Right lobe of liver (tissue), 6 donors: ENCODE data around the gene CARMIL1. TPM values are rescaled to one million over a fixed set of nuclear protein-coding genes. Genes with fewer than 3 reads are reported as not detected.
A peak's percentile ranks its signal among the peaks of the same experiment; 100 is the strongest.

Experiments
- ATAC-seq, 4 donors: fragments of 200-7000 bp; cut with Tn5 transposase; one replicate each; pipeline ENCODE4 v1.9.1; 2020; ENCODE audit warnings: mild to moderate bottlenecking in 4 of 4, moderate library complexity in 4 of 4
- DNase-seq, 3 donors: peaks; one replicate each; pipeline ENCODE4 v3.0.0-alpha.2; 2020
- H3K27ac ChIP-seq, 3 donors: fragments of 200-600 bp; one replicate each; pipeline ENCODE4 v1.8.0; 2022
- H3K27me3 ChIP-seq, 2 donors: fragments of 200-600 bp; one replicate each; pipeline ENCODE4 v1.8.0; 2022
- H3K36me3 ChIP-seq, 4 donors: fragments of 200-600 bp; sonication (generic) in 1 of 4; one replicate each; pipeline versions ENCODE4 v1.5.1 to v1.8.0; 2017 to 2022; ENCODE audit warnings: control low read depth in 1 of 4
- H3K4me1 ChIP-seq, 4 donors: fragments of 200-600 bp; sonication (generic) in 1 of 4; one replicate each; pipeline versions ENCODE4 v1.5.1 to v1.8.0; 2017 to 2022; ENCODE audit warnings: control low read depth in 1 of 4
- H3K4me3 ChIP-seq, 3 donors: fragments of 200-600 bp; one replicate each; pipeline ENCODE4 v1.8.0; 2022
- H3K9me3 ChIP-seq, 4 donors: fragments of 200-600 bp; sonication (generic) in 1 of 4; one replicate each; pipeline versions ENCODE4 v1.5.1 to v1.8.0; 2017 to 2022; ENCODE audit warnings: control low read depth in 1 of 4
- CTCF ChIP-seq, 4 donors: fragments of 200-600 bp in 3 of 4; fragments of 450-650 bp in 1 of 4; IDR thresholded peaks; one replicate each; pipeline versions ENCODE4 v1.5.1 to v1.8.0; 2016 to 2022; ENCODE audit warnings: antibody characterized with exemption in 4 of 4, mild to moderate bottlenecking in 2 of 4
- POLR2A ChIP-seq: fragments of 450-650 bp; IDR thresholded peaks from one replicate; pipeline ENCODE4 v1.6.1; 2017; ENCODE audit warnings: antibody characterized with exemption, mild to moderate bottlenecking
- WGBS: methylation state at CpG from one replicate; pipeline ENCODE4 v1.1.6; 2018; ENCODE audit warnings: low coverage, low lambda C conversion rate; ENCODE audit not compliant: insufficient coverage; ENCODE audit errors: missing lambda C conversion rate; 5-methylcytosine and 5-hydroxymethylcytosine counted together
- intact Hi-C, 2 donors: fragments of 100-400 bp; cut with DNase I; formaldehyde crosslinking; loops; one replicate each; pipeline versions ENCODE4 v1.11.2 to v1.14.1; 2022
- total RNA-seq, 6 experiments: library from RNA; depleted of rRNA in 2 of 6; stranded (reverse); fragments of >200 nt in 2 of 6; fragmentation: NEBNext Ultra II Directional in 3 of 6; extraction: Animal tissue kit (Norgen Biotek cat#: 25700) in 3 of 6; gene quantifications; one replicate each; pipeline versions ENCODE4 v1.1.0 to v1.2.4, GENCODE V29; 2016 to 2023
- donor health status: DM: no; HTN: yes; CAD: no.
- donor health status: DM: no; HTN: no; CAD: no.
- donor health status: DM: no; HTN: no; CAD: no.
- donor health status: DM: no; HTN: yes; CAD: no.
- donor health status: DM: no; HTN: yes; CAD: no.

Gene CARMIL1
- total RNA-seq, 6 experiments from 2014 or later = 3.3 to 8.6 (median 4.6) TPM

GRCh38 chr6:25601800-25602673 lies 322.9 kb downstream of the CARMIL1 start:
- no peaks in the 10 kb centered on the region for H3K4me1 ChIP-seq
- peak; percentile 59 to 73 (median 69) for ATAC-seq
- no peak overlapping the region for H3K27ac ChIP-seq
- H3K9me3 ChIP-seq = no peaks in the 10 kb centered on the region
- WGBS = 18% methylated on average over 4 of the region's 4 CpGs
- DNase-seq = no peak
- TF ChIP-seq POLR2A (no peak), CTCF (IDR thresholded peaks at IDR 0.05) (peak; percentile 57 to 69 (median 66))
- no peak overlapping the region for H3K4me3 ChIP-seq
- H3K27me3 ChIP-seq = no peaks in the 10 kb centered on the region
- intact Hi-C loops = no loop called here
- H3K36me3 ChIP-seq = no peaks in the 10 kb centered on the region

- no peak for ATAC-seq
- H3K27me3 ChIP-seq = no peaks in the 10 kb centered on the region
- intact Hi-C loops = no loop called here
- no peaks in the 10 kb centered on the region for H3K9me3 ChIP-seq
- no peak overlapping the region for H3K4me3 ChIP-seq
- WGBS = 100% methylated on average over 1 of the region's 1 CpG
- TF ChIP-seq POLR2A (no peak), CTCF (IDR thresholded peaks at IDR 0.05) (peak in 1 of 4 donors; percentile 1)
- no peak overlapping the region for H3K27ac ChIP-seq
- H3K36me3 ChIP-seq = no peaks in the 10 kb centered on the region
- H3K4me1 ChIP-seq = no peaks in the 10 kb centered on the region
- no peak for DNase-seq
Observed at GRCh38 chr6:25602674-25602982, 323.5 kb downstream of the CARMIL1 start.

GRCh38 chr6:25603251-25603650 lies 324.1 kb downstream of the CARMIL1 start:
- no peak for TF ChIP-seq POLR2A
- TF ChIP-seq CTCF (IDR thresholded peaks at IDR 0.05) = no peak
- Histone ChIP-seq H3K27me3 (no peaks in the 10 kb centered on the region), H3K27ac (no peak overlapping the region), H3K36me3 (no peaks in the 10 kb centered on the region), H3K4me1 (no peaks in the 10 kb centered on the region), H3K4me3 (no peak overlapping the region), H3K9me3 (no peaks in the 10 kb centered on the region)
- no peak for DNase-seq
- ATAC-seq = no peak
- WGBS = no CpG with 5 or more reads among the region's 1 CpG
- intact Hi-C loops = no loop called here

- Histone ChIP-seq H3K4me1 (no peaks in the 10 kb centered on the region), H3K9me3 (no peaks in the 10 kb centered on the region), H3K36me3 (no peaks in the 10 kb centered on the region), H3K27ac (no peak overlapping the region), H3K27me3 (no peaks in the 10 kb centered on the region), H3K4me3 (no peak overlapping the region)
- WGBS = 100% methylated on average over 3 of the region's 11 CpGs
- DNase-seq = no peak
- intact Hi-C loops = no loop called here
- ATAC-seq = no peak
- no peak for TF ChIP-seq POLR2A
- TF ChIP-seq CTCF (IDR thresholded peaks at IDR 0.05) = no peak
Observed at GRCh38 chr6:25606151-25606550, 327.0 kb downstream of the CARMIL1 start.
